ENCODE results near the gene PTPRK.
A peak's percentile ranks its signal among the peaks of the same experiment; 100 is the strongest.
"Not testable (repeated sequence)": the region's sequence is repeated elsewhere in the genome, so short reads cannot be mapped to it uniquely, and the experiment has no call there.

The PTPRK gene

DNA sequence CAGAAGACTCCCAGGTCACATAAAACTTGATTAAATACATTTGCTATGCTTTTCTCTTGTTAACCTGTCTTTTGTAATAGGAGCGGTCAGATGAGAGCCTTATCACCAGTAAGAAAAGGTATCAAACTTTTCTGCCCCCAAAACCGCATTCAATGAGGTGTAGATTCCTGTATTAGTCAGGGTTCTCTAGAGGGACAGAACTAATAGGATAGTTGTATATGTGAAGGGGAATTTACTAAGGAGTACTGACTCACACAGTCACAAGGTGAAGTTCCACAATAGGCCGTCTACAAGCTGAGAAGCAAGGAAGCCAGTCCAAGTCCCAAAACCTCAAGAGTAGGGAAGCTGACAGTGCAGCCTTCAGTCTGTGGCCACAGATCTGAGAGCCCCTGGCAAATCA, 32.7 kb downstream of the PTPRK start:
- no peak for DNase-seq

DNA sequence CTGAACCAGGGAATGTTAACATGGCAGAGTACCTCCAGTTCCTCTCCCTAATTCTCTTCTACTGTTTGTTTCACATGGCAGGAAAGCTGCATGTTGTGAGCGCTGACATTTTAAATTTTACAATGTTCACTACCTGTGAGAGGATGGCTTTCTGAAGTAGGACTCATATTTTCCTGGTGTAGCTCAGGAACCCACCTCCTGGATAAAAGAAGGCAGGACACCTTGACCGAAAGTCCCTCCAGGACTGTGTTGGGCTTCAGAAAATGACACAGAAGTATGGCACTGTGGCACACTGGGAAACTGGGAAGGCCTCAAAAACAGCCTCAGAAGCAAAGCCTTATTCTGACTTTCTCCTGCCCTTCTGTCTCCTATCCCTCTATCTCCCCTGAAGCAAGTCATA, 33.3 kb downstream of the PTPRK start:
- no peak for DNase-seq

DNA sequence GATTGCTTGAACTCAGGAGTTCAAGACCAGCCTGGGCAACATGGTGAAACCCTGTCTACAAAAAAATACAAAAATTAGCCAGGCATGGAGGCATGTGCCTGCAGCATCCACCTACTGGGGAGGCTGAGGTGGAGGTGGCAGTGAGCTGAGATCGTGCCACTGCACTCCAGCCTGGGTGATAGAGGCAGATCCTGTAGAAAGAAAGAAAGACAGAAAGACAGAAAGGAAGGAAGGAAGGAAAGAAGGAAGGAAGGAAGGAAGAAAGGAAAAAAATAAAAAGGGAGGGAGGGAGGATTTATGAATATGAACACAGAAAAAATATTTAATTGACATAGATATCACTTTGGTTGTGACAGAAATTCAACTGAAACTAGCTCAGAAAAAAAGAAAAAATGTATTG, 33.8 kb downstream of the PTPRK start:
- DNase-seq: not testable (repeated sequence)

DNA sequence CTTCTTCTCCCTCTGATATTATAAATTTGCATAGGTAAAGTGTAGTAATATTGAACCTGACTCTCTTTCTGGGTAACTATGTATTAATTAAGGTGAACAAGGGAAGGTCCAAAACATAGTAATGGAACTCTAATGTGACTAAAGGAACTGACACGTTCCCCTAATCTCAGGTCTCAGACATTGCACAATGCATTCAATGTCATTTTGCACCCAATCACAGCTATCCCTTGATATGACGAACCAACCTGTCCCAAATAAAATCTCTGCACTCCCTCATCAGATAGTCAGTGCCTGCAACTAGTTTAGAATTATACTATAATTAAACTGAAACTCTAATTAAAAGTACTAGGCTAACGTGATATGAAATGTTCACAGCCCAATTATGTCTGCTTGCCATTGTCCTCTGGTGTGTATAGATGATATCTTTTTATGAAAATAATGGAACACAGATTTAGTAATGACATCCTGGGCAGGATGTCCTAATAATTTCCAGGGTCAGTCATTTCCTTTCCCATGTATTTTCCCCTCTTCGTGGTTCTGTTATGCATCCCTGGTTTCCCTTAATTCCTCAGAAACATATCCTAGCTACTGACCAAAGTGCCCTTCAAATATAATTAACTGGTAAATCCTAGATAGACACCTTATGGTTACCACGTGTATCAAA, 36.8 kb downstream of the PTPRK start:
- no peak for DNase-seq

DNA sequence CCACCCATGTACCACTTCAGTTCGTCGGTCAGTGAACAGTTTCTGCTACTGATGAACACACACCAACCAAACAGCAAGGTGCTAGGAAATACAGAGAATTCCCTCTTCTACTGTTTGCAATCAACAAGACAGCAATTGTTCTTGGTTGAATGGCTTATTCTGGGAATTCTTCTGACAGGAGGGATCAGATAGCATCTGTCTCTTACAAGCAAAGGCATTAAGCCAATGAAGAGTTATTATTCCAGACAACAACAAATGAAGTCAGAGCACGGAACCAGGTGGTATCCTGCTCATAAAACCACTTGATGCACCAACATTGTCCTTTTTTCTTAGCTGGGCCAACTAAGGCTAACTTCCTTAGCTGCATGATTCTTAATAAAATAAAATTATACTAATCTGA, 37.8 kb downstream of the PTPRK start:
- DNase-seq: no peak

DNA sequence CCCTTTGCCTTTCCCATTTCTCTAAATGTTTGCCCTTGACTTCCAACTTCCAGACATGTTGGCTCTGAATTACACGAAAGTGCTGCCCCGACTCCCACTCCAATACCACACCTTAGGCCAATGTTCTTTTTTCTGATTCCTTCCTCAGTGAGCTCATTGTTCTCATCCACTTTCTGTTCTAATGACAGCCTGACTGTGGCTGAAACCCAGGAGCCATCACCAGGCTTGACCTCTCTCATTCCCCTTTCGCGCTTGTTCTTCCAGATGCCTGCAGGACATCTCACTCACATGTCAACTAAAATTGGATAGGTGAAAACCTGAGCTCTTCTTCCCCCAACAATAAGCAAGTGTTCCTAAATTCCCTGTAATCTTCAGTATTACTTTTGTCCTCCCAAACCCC, 40.4 kb downstream of the PTPRK start:
- no peak for DNase-seq

DNA sequence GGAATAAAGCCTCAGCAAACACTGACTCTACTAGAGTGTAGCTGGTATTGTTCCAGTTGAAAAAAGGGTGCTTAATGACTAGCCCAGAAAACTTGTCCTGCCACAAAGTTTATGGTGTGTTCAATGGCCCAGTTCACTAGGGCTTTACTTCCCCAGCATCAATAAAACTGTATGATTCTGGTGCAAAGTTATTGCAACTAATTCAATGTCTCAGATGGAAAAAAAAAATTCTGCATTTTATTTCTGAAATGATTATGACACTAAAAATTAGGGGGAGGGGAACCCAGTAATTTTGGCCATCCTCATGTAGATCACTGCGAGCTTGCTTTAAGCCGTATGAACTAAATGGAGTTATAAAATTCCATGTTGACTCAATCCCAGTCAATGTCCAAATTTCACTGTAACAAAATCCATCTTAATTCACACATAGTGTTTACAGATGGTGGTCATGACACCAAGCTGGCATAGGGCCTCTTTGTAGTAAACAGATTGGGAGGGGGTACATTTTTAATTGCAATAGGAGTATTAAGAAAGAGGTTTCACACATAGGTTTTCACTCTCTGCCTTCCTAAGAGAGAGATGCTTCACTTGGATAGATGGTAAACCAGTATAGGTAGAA, 41.2 kb downstream of the PTPRK start:
- no peak for DNase-seq

DNA sequence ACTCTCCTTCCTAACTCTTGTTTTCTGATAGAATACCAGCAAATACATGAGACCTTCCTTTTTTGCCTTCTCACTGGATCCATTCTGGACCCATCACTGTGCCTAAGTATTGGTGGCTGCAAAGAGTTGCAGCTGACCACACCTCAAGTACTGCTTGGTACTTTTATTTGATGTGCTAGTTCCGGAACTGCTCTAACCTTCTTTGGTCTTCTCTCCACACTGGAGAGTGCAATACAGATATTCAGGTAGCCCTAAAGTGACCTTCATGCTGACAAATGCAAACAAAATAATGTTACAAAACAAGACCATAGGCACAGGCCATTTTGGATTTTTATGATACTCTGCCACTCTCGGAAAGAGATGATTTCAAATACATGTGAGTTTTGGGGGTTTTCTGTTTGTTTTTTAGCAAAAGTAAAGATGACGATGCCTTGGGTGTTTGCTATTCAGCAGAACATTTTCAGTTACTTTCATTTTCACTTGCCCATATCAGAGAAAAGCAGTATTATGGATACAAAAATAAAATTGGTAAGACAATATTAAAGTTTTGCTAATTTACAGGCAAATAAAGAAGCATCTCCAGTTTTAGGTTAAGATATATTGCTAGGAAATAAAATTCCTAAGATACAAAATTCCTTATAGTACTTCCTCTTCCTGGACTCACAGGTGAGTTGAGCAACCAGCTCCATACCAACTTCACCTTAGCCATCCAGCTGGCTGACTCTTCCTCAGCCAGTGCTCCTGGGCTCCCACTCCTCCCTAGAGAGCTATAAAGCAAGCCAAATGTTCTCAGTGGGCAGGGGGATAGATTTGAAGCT, 42.0 kb downstream of the PTPRK start:
- no peak for DNase-seq

DNA sequence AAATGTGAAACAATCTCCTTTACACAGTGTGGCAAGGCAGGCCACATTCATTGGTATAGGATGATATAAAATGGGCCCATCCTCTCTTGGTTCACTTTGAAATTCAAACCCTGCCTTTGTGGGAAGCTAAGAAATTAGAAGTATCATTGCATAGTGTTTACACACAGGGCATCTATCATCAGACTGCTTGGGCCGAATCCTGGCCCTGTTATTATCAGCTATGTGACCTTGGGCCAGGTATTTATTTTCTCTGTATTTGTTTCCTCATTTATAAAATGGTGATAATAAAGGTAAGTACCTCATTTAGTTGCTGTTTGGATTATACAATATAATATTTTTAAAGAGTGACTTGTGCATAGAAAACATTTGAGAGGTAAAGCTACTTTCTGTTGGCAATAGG, 45.5 kb downstream of the PTPRK start:
- DNase-seq: no peak

DNA sequence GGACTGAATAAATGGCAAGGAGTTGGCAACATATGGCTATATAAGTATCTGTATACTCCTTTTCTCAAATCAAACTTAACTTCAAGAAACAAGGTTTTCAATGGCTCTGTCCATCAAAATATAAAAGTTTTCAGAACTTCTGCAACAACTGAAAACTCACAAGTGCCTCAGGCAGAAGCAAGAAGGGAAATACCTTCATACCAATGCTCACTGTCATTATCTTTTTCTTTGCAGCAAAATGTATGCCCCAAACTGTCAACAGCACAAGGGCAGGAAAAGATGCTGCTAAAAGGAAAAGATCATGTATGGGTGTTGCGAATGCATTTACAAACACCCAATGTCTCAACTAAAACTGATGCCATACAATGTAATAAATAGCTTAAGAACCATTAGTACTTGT, 45.9 kb downstream of the PTPRK start:
- DNase-seq: peak; percentile 44

DNA sequence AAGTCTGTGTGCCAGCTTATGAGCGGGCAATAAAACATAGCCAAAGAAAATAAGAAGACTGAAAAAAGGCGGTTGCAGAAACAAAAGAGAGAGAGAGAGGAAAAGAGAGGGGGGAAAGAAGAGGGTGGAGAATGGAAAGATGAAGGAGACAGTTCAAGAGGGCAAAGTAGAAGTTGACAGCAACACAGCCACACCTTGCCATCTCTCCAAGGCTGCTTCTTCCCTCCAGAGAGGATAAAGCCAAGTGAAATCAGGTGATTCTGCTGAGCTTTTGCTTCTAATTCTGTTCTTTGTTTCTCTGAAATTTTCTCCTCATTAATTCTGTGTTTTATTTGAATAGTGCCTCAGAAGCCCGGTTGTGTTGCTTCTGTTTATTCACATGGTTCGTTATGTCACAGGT, 48.5 kb downstream of the PTPRK start:
- no peak for DNase-seq

DNA sequence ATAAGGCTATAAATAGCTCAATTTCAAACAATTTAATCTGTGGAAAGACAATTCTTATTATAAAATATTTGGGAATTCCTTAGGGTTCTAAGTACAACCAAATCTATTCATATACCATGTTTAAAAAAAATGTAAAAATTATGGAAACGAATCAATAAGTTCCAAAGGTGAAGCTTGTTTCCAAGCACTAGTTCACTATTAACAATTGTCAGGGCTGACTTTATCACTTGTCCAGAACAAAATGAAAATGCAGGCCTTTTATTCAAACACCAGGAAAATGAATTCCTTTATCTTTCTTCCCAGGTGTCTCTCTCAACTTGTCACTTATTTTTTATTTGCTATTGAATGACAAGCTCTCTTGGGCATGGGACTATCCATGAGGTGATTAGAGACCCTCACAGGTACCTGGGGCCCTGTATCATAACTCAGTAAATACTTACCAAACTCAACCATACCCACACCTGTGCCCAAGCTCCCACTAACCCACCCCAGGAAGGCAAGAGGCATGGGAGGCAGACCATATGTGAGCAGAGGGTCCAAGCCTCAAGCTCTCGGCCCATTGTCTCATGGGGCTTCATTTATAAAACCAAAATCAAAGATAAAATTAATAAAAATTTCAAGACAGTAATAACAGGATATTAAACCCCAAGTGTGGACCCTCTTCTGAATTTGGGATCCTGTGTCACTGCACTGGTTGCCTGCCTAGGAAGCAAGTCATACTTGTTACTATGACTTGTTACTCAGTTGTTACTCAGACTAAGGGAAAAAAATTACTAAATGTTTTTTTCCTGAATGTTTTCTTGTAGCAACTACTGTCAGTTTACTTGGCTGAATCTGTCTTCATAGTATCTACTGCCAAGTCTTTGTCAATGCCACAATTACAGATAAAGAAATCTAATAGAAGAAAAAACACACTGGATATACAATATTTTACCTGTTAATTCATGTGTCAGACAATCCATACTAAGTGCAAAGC, 54.7 kb downstream of the PTPRK start:
- no peak for DNase-seq

DNA sequence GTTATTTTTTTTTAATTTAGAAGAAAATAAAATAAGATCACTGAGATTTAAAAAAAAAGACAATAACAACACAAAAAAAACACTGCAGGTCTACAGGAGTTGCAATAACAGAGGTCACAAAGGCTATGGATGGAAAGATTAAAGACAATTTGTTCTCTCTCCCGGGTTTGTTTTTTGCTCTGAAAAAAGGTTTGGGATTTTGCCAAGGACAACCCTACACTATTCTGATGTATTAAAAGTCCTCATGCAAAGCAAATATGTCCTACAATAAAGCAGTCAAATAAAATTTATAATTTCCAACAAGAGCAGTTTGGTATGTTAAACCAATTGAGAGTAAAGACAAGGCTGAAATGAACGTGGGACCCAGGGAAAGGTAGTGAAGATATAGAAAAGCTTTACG, 55.6 kb downstream of the PTPRK start:
- DNase-seq: peak; percentile 8

DNA sequence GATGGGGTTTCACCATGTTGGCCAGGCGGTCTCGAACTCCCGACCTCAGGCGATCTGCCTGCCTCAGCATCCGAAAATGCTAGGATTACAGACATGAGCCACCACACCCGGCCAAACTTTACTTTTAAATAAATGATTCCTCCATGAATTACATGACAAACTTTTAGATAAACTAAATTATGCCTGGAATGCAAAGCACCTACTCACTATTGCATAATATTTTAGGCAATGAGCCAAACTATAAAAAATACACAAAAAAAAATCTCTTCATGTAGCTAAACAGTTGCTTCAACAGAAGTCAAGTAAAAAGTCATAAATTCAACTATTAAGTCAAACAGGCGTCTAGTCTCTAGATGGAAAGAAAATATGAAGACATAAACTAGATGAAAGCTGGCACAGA, 56.5 kb downstream of the PTPRK start:
- peak; percentile 4 for DNase-seq

DNA sequence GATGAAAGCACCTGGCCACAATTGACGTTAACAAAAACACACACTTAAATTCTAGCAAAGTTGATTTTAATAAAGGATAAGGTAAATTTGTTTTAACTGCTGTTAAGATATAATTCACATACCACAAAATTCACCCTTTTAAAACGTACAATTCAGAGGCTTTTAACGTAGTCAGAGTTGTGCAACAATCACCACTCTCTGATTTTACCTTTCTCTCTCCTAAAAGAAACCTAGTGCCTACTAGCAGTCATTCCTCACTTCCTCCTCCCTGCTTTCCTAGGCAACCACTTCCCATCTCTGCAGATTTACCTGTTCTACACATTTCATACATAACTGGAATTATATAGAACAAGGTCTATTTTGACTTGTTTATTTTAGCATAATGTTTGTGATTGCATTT, 58.9 kb downstream of the PTPRK start:
- DNase-seq: no peak

DNA sequence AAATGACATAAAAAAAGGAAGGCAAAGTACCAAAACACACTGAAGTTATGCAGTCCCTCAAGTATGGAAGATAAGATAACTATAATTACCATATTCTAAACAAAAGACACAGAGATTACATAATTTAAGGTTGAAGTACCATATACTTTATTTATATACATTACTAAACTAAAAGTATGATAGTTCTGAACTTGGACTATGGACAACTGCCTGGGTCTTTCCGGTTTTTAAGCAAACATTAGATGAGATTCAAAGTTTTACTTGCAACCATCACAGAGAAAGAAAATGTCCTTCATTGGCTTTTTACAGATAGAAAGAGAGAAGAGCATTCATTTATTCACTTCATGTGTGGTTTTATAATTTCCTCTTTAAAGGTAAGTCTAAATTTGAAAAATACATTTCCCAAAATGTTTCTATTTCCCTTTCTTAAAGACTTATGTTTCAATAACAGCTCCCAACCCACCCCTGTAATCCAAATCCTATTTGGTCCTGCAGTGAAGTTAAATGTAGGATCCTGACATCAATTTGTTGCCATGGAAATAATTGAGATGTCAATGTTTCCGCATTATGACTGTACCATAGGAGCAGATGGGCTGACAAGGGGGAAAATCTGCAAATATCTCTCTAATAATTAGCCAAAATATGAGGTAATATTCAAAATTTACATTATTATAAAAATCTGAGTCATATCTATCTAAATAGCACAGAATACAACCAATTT, 63.7 kb downstream of the PTPRK start:
- no peak for DNase-seq

DNA sequence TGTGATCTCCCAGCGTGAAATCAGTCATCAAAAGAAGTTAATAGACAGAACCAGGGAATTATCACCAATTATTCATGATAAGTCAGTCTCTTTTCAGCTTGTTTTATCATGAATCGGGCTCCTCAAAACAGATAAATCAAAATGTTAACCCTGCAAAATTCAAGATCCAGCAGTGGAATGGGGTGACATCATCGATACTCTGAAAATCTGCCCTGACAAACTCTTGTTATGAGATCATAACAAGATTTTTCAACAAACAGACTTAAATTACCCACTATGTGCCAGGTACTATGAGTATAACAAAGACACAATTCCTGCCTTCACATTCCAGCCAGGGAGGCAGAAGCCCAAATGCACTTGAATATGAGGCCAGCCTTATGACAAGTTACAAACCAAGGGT, 64.4 kb downstream of the PTPRK start:
- no peak for DNase-seq

DNA sequence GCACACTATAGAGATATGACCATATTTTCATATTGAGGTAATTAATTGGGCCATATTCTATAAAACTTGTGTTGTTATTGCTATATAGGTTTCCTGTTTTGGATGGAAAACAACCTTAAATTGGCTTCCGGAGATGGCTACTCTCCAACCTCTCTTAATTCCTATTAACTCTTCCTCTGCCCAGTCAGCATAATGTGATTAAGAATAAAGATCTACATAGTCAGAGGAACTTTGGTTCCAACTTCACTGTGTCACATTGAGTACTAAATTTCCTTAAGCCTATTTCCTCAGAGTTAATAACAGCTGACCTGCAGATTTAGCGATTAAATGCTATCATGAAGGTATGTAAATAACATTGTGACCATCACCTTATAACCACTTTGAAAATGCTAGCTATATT, 67.7 kb downstream of the PTPRK start:
- DNase-seq: no peak

DNA sequence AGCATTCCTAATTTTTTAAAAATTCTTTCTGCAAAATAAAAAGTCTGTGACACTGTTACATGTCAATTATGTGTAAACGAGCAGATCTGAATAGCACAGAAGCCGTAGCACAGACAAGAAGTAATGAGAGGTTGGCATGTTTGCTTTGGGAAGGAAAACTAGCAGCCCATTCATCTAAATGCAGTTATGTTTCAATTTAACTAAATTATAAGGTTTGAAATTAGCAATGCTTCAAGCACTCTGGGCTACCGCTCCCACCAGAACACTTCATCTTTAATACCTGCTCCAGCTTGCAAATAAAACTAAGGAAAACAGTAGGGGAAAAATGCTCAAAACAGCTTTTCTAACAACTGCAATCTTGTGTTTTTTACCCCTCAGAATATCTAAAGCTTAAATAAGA, 73.9 kb downstream of the PTPRK start:
- DNase-seq: no peak

DNA sequence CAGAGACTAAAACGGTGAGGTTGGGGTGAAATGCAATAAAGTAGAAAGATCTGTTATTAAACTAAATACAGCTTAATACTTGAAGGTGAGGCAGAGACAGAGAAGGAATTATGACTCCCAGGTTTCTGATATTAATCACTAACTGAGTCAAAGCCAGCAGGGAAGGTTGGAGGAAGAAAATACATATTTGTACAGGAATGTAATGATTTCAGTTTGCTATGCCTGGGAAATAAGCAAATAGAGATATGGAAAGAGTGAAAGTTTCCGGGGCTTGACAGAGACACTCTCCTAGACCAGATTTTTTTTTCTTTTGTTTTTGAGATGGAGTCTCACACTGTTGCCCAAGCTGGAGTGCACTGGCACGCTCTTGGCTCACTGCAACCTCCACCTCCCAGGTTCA, 76.8 kb downstream of the PTPRK start:
- DNase-seq: peak; percentile 21

DNA sequence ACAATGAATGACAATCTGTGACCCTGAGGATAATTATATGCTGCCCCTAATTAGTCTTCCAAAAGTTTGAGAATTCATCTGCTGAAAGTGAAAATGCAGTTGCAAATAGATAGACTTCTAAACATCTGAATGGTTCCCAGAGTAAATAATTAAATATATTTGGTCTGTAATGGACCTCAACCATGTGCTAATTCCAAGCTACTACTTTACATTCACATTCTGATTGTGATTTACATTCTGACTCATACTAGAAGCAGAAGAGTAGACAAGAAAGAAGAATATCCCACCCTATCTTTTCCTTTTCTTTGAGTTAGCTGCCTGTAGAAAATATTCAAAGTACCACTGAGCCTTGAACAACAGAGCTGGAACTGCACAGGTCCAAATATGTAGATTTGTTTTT, 80.8 kb downstream of the PTPRK start:
- no peak for DNase-seq

DNA sequence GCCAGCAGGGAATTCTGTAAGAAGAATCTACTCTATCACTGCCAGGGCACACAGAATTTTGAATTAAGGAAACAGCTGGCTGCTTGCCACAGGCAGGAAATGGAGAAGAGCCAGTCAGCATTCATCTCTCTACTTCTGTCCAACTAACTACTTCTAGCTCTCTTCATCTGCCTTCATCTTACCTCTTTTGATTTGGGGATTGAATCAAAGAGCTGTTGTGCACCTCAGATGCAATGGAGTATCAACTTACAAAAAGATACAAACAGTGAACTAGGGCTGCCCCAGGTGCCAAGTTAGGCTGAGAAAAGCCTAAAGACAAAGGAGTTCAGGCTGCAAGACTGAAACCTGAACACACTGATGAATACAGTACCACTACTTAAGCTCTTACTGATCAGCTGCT, 82.0 kb downstream of the PTPRK start:
- peak; percentile 13 for DNase-seq

All from fibroblast of skin of scalp (primary cell).